Neutrophil (primary cell): ENCODE measurements around the gene CAMK1D.

ENCODE experiments used
- H3K27ac ChIP-seq: fragments of 200-600 bp; sonication (generic); 2 replicates; pipeline ENCODE4 v1.5.1; 2016; ENCODE audit warnings: mild to moderate bottlenecking, moderate library complexity
- H3K27me3 ChIP-seq: fragments of 200-600 bp; sonication (generic); 2 replicates; pipeline ENCODE4 v1.6.0; 2016; ENCODE audit warnings: mild to moderate bottlenecking
- H3K36me3 ChIP-seq: fragments of 200-600 bp; sonication (generic); 2 replicates; pipeline ENCODE4 v1.5.1; 2017
- H3K4me1 ChIP-seq, 2 experiments: fragments of 200-600 bp in 1 of 2; sonication (generic) in 1 of 2; 1 replicate in 1 of 2; 2 replicates in 1 of 2; pipeline versions ENCODE4 v1.5.1 to v1.6.1; 2013 to 2016; ENCODE audit warnings: low read depth in 1 of 2, low read length in 1 of 2, mild to moderate bottlenecking in 1 of 2, moderate library complexity in 1 of 2; ENCODE audit not compliant: control insufficient read depth in 1 of 2, insufficient read depth in 1 of 2
- H3K4me3 ChIP-seq, 2 experiments: fragments of 200-600 bp in 1 of 2; sonication (generic) in 1 of 2; 1 replicate in 1 of 2; 2 replicates in 1 of 2; pipeline ENCODE4 v1.5.1; 2013 to 2016; ENCODE audit warnings: low read depth in 1 of 2, low read length in 1 of 2, mild to moderate bottlenecking in 1 of 2, moderate library complexity in 1 of 2
- H3K9me3 ChIP-seq: fragments of 200-600 bp; sonication (generic); 2 replicates; pipeline ENCODE4 v1.5.1; 2016
- TF ChIP-seq, protein P1 (sequence below): fragments of 200-600 bp; sonication (generic); IDR thresholded peaks from 2 replicates; pipeline ENCODE4 v1.5.1; 2016; ENCODE audit warnings: antibody characterized with exemption

The CAMK1D gene

DNA sequence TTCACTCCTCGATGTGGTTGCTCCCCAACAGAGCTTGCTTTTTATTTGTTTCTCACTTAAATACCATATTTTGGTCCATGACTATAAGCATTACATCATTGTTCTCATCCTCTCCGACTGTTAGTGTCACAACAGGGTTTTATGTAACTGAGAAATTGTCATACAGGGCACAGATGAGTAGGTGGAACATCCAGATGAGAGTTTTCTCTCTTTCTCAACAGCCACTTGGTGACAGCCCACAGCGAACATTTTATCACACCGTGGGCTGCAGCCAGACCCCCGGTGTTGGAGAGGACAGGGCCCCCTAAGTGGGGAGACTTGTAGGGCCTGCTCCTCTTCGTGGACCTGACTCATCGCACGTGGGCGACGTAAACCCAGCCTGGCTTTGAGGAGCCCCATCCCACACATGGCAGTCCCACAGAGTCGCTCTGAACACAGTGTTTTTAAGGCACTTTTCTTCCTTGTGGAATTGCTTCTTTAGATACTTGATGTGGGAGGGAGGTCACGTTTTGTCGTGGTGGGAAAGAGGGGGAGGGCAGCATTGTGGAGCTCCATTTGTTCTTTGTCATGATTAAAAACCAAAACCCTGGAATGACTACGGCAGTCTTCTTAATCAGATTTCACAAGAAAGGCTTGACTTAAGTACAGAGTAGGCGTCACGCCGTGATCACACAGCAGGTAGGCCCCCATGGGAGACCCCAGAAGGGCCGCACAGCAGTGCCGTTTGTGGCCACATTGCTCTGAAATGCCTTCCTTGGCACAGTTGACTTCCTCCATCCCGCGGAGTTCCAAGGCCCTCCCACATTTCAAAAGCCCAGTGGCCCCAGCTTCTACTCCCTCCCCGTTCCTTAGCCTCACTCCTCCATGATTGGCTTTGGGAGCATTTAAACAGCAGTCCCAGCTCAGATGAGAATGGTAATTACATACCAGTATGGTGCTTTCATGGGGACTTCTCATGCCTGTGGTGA, 431.6 kb downstream of the CAMK1D start:
- no peak overlapping the region for H3K27ac ChIP-seq
- TF ChIP-seq, protein P1, sequence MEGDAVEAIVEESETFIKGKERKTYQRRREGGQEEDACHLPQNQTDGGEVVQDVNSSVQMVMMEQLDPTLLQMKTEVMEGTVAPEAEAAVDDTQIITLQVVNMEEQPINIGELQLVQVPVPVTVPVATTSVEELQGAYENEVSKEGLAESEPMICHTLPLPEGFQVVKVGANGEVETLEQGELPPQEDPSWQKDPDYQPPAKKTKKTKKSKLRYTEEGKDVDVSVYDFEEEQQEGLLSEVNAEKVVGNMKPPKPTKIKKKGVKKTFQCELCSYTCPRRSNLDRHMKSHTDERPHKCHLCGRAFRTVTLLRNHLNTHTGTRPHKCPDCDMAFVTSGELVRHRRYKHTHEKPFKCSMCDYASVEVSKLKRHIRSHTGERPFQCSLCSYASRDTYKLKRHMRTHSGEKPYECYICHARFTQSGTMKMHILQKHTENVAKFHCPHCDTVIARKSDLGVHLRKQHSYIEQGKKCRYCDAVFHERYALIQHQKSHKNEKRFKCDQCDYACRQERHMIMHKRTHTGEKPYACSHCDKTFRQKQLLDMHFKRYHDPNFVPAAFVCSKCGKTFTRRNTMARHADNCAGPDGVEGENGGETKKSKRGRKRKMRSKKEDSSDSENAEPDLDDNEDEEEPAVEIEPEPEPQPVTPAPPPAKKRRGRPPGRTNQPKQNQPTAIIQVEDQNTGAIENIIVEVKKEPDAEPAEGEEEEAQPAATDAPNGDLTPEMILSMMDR = no peak
- no peaks in the 10 kb centered on the region for H3K4me1 ChIP-seq
- H3K27me3 ChIP-seq = no peaks in the 10 kb centered on the region
- no peaks in the 10 kb centered on the region for H3K36me3 ChIP-seq
- H3K9me3 ChIP-seq = no peaks in the 10 kb centered on the region
- H3K4me3 ChIP-seq = no peak overlapping the region

DNA sequence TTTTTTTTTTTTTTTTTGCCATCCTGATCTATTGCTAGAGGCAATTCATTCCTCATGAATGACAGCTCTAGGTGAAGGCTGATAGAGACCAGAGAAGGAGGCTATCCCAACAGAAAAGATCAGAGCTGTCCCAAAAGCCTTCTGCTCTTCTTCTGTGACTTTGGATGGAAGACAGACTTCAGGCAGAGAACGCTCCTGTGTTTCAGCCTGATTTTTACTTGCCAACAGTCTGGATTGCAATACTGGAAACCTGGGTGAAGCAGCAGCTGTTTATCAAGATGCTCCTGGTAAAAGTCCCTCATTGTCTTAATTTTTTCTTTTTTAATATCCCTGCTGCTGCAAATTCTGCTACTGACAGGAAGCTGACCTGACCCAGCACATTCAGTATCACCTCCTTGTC, 432.6 kb downstream of the CAMK1D start:
- H3K4me3 ChIP-seq = no peak overlapping the region
- TF ChIP-seq, protein P1 = no peak
- no peaks in the 10 kb centered on the region for H3K4me1 ChIP-seq
- no peaks in the 10 kb centered on the region for H3K9me3 ChIP-seq
- no peaks in the 10 kb centered on the region for H3K27me3 ChIP-seq
- H3K36me3 ChIP-seq = no peaks in the 10 kb centered on the region
- no peak overlapping the region for H3K27ac ChIP-seq

DNA sequence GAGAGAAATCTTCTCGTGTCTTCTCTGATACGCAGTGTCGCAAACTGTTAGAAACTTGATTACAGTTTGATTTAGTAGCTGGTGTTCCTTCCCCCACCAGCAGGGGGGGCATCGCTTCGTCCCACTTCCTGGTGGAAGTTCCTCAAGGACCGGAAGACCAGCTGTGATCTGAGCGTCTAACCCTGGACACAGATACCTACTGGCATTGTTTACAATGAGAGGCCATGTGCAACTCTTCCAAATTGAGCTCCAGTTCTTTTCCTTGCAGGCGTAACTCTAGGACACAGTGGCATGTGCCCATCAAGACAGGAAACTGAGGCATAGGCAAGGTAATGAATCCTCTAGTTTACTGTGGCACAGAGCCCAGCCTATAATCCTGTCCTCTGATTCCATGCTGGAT, 433.2 kb downstream of the CAMK1D start:
- Histone ChIP-seq H3K4me3 (no peak overlapping the region), H3K36me3 (no peaks in the 10 kb centered on the region), H3K27me3 (no peaks in the 10 kb centered on the region), H3K9me3 (no peaks in the 10 kb centered on the region), H3K4me1 (no peaks in the 10 kb centered on the region), H3K27ac (no peak overlapping the region)
- TF ChIP-seq, protein P1 = peak; percentile 54

DNA sequence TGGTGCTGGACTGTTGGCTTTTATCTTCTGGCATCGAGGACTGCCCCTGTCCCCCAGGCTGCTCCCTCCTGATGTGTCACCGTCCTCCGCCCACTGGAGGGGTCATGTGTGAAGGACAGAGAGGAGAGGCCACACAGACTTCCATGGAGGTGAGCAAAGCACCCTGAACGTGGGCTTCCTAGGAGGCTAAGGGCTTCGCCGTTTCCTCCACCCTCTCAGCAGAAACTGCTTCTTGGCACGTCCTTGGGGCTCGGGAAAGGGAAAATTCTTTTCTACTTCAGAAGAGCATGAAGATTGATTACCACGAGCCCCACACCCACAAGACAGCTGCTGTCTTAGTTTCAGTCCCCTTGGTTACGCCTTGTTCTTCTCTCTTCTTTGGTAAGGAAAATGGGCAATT, 433.9 kb downstream of the CAMK1D start:
- H3K36me3 ChIP-seq = no peaks in the 10 kb centered on the region
- TF ChIP-seq, protein P1 = no peak
- no peaks in the 10 kb centered on the region for H3K27me3 ChIP-seq

DNA sequence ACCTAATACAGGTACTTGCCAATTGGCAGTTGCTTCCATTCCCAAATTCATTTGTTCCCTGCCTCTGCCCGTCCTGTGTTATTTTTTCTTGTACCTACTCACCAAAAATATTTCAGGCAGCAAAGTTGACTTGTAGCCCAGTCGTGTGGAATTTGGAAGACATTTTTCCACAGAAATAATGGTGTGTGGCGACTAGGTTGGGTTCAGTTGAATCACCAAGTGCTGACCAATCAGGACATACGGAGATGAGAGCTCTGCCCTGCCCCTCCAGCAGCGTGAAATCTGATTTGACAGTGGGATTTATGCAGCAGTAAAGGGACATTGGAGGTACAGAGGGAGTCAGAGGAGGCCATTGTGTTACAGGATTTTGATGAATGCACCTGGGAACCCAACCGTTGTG, 435.3 kb downstream of the CAMK1D start:
- Histone ChIP-seq H3K4me3 (no peak overlapping the region), H3K27ac (no peak overlapping the region), H3K4me1 (no peaks in the 10 kb centered on the region), H3K36me3 (no peaks in the 10 kb centered on the region), H3K9me3 (no peaks in the 10 kb centered on the region), H3K27me3 (no peaks in the 10 kb centered on the region)
- TF ChIP-seq, protein P1 = no peak

More for the DNA sequence above, 433.9 kb downstream of the CAMK1D start:
- H3K4me1 ChIP-seq = no peaks in the 10 kb centered on the region
- H3K4me3 ChIP-seq = no peak overlapping the region
- no peaks in the 10 kb centered on the region for H3K9me3 ChIP-seq
- H3K27ac ChIP-seq = no peak overlapping the region
